Activated naive CD4-positive, alpha-beta T cell treated with anti-CD3 and anti-CD28 coated beads, Interleukin-2, amount 50 U/mL, for 72 hours (primary cell): ENCODE data around the gene ARHGEF1. TPM values are rescaled to one million over a fixed set of nuclear protein-coding genes. Genes with fewer than 3 reads are reported as not detected.
"Not testable (repeated sequence)": the region's sequence is repeated elsewhere in the genome, so short reads cannot be mapped to it uniquely, and the experiment has no call there.

Experiments used
- ATAC-seq, 2 donors: fragments of 150-1000 bp; cut with Tn5 transposase; 2 replicates each; pipeline ENCODE4 v1.10.0; 2021; ENCODE audit warnings: mild to moderate bottlenecking in 2 of 2, moderate library complexity in 2 of 2
- DNase-seq, 2 donors: peaks; one replicate each; pipeline ENCODE4 v3.0.0; 2021 to 2022; ENCODE audit warnings: low spot score in 2 of 2
- H3K27ac Mint-ChIP-seq, 2 donors: one replicate each; pipeline ENCODE4 v1.8.0; 2022; ENCODE audit warnings: mild to moderate bottlenecking in 2 of 2, mixed read lengths in 2 of 2
- H3K36me3 Mint-ChIP-seq, 2 donors: one replicate each; pipeline ENCODE4 v1.8.0; 2022; ENCODE audit warnings: mixed read lengths in 2 of 2
- H3K9me3 Mint-ChIP-seq, 2 donors: one replicate each; pipeline ENCODE4 v1.8.0; 2022; ENCODE audit warnings: mixed read lengths in 2 of 2
- total RNA-seq, 2 donors: library from RNA; stranded (reverse); gene quantifications; one replicate each; pipeline ENCODE4 v1.2.3, GENCODE V29; 2022

ARHGEF1 gene
- total RNA-seq, 2 donors from 2014 or later = 361 to 383 TPM

- DNase-seq (no peak), ATAC-seq (peak; percentile 59 to 63)
- H3K9me3 Mint-ChIP-seq = no peaks in the 10 kb centered on the region
- H3K27ac Mint-ChIP-seq = peak within 1 kb of the TSS in 1 of 2 donors; percentile 7
- no peaks in the 10 kb centered on the region for H3K36me3 Mint-ChIP-seq
Observed at GRCh38 chr19:41928221-41928683, 45.3 kb downstream of the ARHGEF1 start, which contains the start of gene ERFL. TSS of gene ERFL (minus strand) at chr19:41928449. CDS start at chr19:41912919, 15,530 bp downstream.

- Mint-ChIP-seq H3K9me3 (no peaks in the 10 kb centered on the region), H3K36me3 (no peaks in the 10 kb centered on the region), H3K27ac (peak overlapping the region in 1 of 2 donors; percentile 7)
- DNase-seq (no peak), ATAC-seq (peak; percentile 53 to 70)
Observed at GRCh38 chr19:41928754-41929535, 46.0 kb downstream of the ARHGEF1 start.

GRCh38 chr19:41929536-41930071, 46.6 kb downstream of the ARHGEF1 start:
- no peak for DNase-seq
- Mint-ChIP-seq H3K36me3 (no peaks in the 10 kb centered on the region), H3K27ac (peak overlapping the region in 1 of 2 donors; percentile 7), H3K9me3 (no peaks in the 10 kb centered on the region)
- ATAC-seq = no peak

GRCh38 chr19:41930322-41930722, 47.3 kb downstream of the ARHGEF1 start:
- DNase-seq (no peak), ATAC-seq (no peak)
- H3K27ac Mint-ChIP-seq = peak overlapping the region in 1 of 2 donors; percentile 12
- no peaks in the 10 kb centered on the region for H3K36me3 Mint-ChIP-seq
- H3K9me3 Mint-ChIP-seq = no peaks in the 10 kb centered on the region

- ATAC-seq (no peak), DNase-seq (no peak)
- no peaks in the 10 kb centered on the region for H3K36me3 Mint-ChIP-seq
- H3K9me3 Mint-ChIP-seq = no peaks in the 10 kb centered on the region
- no peak overlapping the region for H3K27ac Mint-ChIP-seq
Observed at GRCh38 chr19:41930926-41931592, 48.1 kb downstream of the ARHGEF1 start.

GRCh38 chr19:41932259-41932719, 49.3 kb downstream of the ARHGEF1 start:
- Mint-ChIP-seq H3K36me3 (no peaks in the 10 kb centered on the region), H3K9me3 (no peaks in the 10 kb centered on the region), H3K27ac (no peak overlapping the region)
- no peak for DNase-seq
- ATAC-seq = no peak

- no peak for ATAC-seq
- no peaks in the 10 kb centered on the region for H3K9me3 Mint-ChIP-seq
- no peaks in the 10 kb centered on the region for H3K36me3 Mint-ChIP-seq
- H3K27ac Mint-ChIP-seq = peak overlapping the region in 1 of 2 donors; percentile 81
- DNase-seq = no peak
Observed at GRCh38 chr19:41932720-41933332, 49.8 kb downstream of the ARHGEF1 start.

GRCh38 chr19:41933693-41934426, 50.9 kb downstream of the ARHGEF1 start:
- ATAC-seq = no peak
- Mint-ChIP-seq H3K9me3 (no peaks in the 10 kb centered on the region), H3K36me3 (no peaks in the 10 kb centered on the region), H3K27ac (peak overlapping the region in 1 of 2 donors; percentile 81)
- no peak for DNase-seq

GRCh38 chr19:41934849-41935374, 51.9 kb downstream of the ARHGEF1 start:
- H3K9me3 Mint-ChIP-seq = no peaks in the 10 kb centered on the region
- DNase-seq (peak; percentile 77 to 88), ATAC-seq (peak; percentile 76 to 87)
- peak overlapping the region; percentile 15 to 81 for H3K27ac Mint-ChIP-seq
- no peaks in the 10 kb centered on the region for H3K36me3 Mint-ChIP-seq

GRCh38 chr19:41935760-41936415, 52.9 kb downstream of the ARHGEF1 start:
- no peaks in the 10 kb centered on the region for H3K36me3 Mint-ChIP-seq
- peak overlapping the region in 1 of 2 donors; percentile 81 for H3K27ac Mint-ChIP-seq
- ATAC-seq (peak in 1 of 2 donors; percentile 11), DNase-seq (no peak)
- H3K9me3 Mint-ChIP-seq = no peaks in the 10 kb centered on the region

GRCh38 chr19:41936416-41936850, 53.4 kb downstream of the ARHGEF1 start:
- Mint-ChIP-seq H3K36me3 (no peaks in the 10 kb centered on the region), H3K27ac (peak overlapping the region in 1 of 2 donors; percentile 28), H3K9me3 (no peaks in the 10 kb centered on the region)
- no peak for DNase-seq
- peak; percentile 30 to 53 for ATAC-seq

- Mint-ChIP-seq H3K36me3 (no peaks in the 10 kb centered on the region), H3K27ac (peak overlapping the region in 1 of 2 donors; percentile 28), H3K9me3 (no peaks in the 10 kb centered on the region)
- DNase-seq (no peak), ATAC-seq (no peak)
Observed at GRCh38 chr19:41936961-41937360, 54.0 kb downstream of the ARHGEF1 start.

GRCh38 chr19:41937525-41938468, 54.8 kb downstream of the ARHGEF1 start:
- no peak for DNase-seq
- H3K27ac Mint-ChIP-seq = peak overlapping the region in 1 of 2 donors; percentile 3
- no peak for ATAC-seq
- H3K9me3 Mint-ChIP-seq = no peaks in the 10 kb centered on the region
- H3K36me3 Mint-ChIP-seq = peaks cover 0 to 2% of the 10 kb centered on the region in 2 donors

- not testable (repeated sequence) for H3K27ac Mint-ChIP-seq, H3K36me3 Mint-ChIP-seq, ATAC-seq, H3K9me3 Mint-ChIP-seq, DNase-seq
Observed at GRCh38 chr19:41939209-41939608, 56.2 kb downstream of the ARHGEF1 start.
